PC-9 (cell line): Measurements from ENCODE around the gene TRABD2B. TPM values are rescaled to one million over a fixed set of nuclear protein-coding genes. Genes with fewer than 3 reads are reported as not detected.
A peak's percentile ranks its signal among the peaks of the same experiment; 100 is the strongest.

Source experiments
- BruUV-seq: library from RNA; stranded (reverse); fragments of 400-500 nt; replicated peaks from 2 replicates; lab custom pipeline; 2021; lab: Mats Ljungman, UMichigan
- CTCF ChIA-PET: fragments of 300-600 bp; sonication (Branson Sonifier 250); formaldehyde crosslinking; loops from one replicate; lab custom pipeline; 2022; ENCODE audit warnings: antibody characterized with exemption; lab: Charles Lee
- POLR2A ChIA-PET: fragments of 300-600 bp; sonication (Branson Sonifier 250); formaldehyde crosslinking; loops from one replicate; lab custom pipeline; 2022; ENCODE audit warnings: antibody characterized with exemption; ENCODE audit not compliant: unreplicated experiment; lab: Charles Lee
- DNase-seq, 2 experiments: peaks; one replicate each; pipeline versions ENCODE4 v3.0.0 to v3.0.0-alpha.2; 2015 to 2022; ENCODE audit warnings: mixed read lengths in 1 of 2
- H2AFZ ChIP-seq: fragments of 200-600 bp; sonication (generic); 2 replicates; pipeline ENCODE4 v1.8.1; 2017; ENCODE audit warnings: antibody characterized with exemption
- H3F3A ChIP-seq: fragments of 200-600 bp; sonication (generic); 2 replicates; pipeline ENCODE4 v1.8.1; 2017; ENCODE audit warnings: antibody characterized with exemption, mild to moderate bottlenecking, low read depth; ENCODE audit not compliant: insufficient read depth
- H3K27ac ChIP-seq: fragments of 200-600 bp; sonication (generic); 2 replicates; pipeline ENCODE4 v1.6.1; 2016; ENCODE audit warnings: mixed run types
- H3K27me3 ChIP-seq: fragments of 200-600 bp; sonication (generic); 2 replicates; pipeline ENCODE4 v1.6.1; 2016; ENCODE audit warnings: low read depth, mixed run types; ENCODE audit not compliant: insufficient read depth
- H3K36me3 ChIP-seq: fragments of 200-600 bp; sonication (generic); 2 replicates; pipeline ENCODE4 v1.6.1; 2016; ENCODE audit warnings: low read depth, mixed run types
- H3K4me1 ChIP-seq: fragments of 200-600 bp; sonication (generic); replicated peaks from 2 replicates; pipeline ENCODE4 v1.6.1; 2016; ENCODE audit warnings: mixed run types; ENCODE audit not compliant: insufficient read depth
- H3K4me2 ChIP-seq: fragments of 200-600 bp; sonication (generic); 2 replicates; pipeline ENCODE4 v1.6.1; 2017; ENCODE audit warnings: mixed run types
- H3K4me3 ChIP-seq: fragments of 200-600 bp; sonication (generic); 2 replicates; pipeline ENCODE4 v1.6.1; 2016; ENCODE audit warnings: mixed run types
- H3K79me2 ChIP-seq: fragments of 200-600 bp; sonication (generic); 2 replicates; pipeline ENCODE4 v1.6.1; 2017; ENCODE audit warnings: low read depth, mixed run types
- H3K9me2 ChIP-seq: fragments of 200-600 bp; sonication (generic); 2 replicates; pipeline ENCODE4 v1.8.1; 2017; ENCODE audit warnings: mild to moderate bottlenecking; ENCODE audit not compliant: insufficient read depth
- H3K9me3 ChIP-seq: fragments of 200-600 bp; sonication (generic); 2 replicates; pipeline ENCODE4 v1.8.1; 2016; ENCODE audit warnings: low read depth; ENCODE audit not compliant: insufficient read depth
- H4K20me1 ChIP-seq: fragments of 200-600 bp; sonication (generic); 2 replicates; pipeline ENCODE4 v1.8.1; 2017; ENCODE audit not compliant: insufficient read depth
- EZH2 ChIP-seq: fragments of 200-600 bp; sonication (generic); IDR thresholded peaks from 2 replicates; pipeline ENCODE4 v1.8.0; 2017; ENCODE audit warnings: antibody characterized with exemption, low read depth
- intact Hi-C: fragments of 100-400 bp; cut with micrococcal nuclease; formaldehyde crosslinking; loops from one replicate; pipeline ENCODE4 v1.10.0; 2022; ENCODE audit not compliant: unreplicated experiment
- total RNA-seq: library from RNA; stranded (reverse); gene quantifications from 2 replicates; pipeline ENCODE4 v1.2.3, GENCODE V29; 2021
- TF ChIP-seq, protein P1 (sequence below): fragments of 200-600 bp; sonication (generic); conservative IDR thresholded peaks from 2 replicates; pipeline ENCODE4 v1.6.1; 2017; ENCODE audit warnings: mixed run types, antibody characterized with exemption, mild to moderate bottlenecking, moderate library complexity

TRABD2B gene
- total RNA-seq, 1 experiment from 2014 or later = not detected

DNA sequence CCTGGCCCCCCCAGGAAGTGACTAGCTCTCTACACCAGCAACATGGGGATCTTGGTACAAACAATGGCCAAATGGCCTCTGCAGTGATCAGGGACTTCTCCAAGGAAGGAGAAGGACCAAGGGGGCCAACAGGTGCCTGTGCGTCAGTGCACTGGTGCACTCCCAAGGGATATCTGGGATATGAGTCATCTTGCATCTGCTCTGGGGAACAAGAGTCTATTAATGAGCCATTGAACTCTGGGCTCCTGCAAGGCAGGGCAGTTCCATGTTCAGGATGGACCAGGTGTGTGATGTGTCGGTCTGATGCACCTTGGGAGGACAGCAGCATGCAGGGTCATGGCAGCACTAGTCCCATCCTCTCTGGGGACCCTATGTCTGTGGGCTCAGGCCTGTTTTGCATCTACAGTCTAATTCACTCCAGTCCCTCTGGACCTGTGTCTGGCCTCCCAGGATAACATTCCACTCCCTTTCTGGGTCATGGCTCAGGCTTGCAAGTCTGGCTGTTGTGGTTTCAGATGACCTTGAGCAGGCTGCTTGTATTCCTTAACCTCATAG, 125.3 kb downstream of the TRABD2B start:
- TF ChIP-seq, protein P1, sequence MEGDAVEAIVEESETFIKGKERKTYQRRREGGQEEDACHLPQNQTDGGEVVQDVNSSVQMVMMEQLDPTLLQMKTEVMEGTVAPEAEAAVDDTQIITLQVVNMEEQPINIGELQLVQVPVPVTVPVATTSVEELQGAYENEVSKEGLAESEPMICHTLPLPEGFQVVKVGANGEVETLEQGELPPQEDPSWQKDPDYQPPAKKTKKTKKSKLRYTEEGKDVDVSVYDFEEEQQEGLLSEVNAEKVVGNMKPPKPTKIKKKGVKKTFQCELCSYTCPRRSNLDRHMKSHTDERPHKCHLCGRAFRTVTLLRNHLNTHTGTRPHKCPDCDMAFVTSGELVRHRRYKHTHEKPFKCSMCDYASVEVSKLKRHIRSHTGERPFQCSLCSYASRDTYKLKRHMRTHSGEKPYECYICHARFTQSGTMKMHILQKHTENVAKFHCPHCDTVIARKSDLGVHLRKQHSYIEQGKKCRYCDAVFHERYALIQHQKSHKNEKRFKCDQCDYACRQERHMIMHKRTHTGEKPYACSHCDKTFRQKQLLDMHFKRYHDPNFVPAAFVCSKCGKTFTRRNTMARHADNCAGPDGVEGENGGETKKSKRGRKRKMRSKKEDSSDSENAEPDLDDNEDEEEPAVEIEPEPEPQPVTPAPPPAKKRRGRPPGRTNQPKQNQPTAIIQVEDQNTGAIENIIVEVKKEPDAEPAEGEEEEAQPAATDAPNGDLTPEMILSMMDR = no peak
- no peak for TF ChIP-seq EZH2
- Histone ChIP-seq H4K20me1 (no peaks in the 10 kb centered on the region), H3K4me2 (no peak overlapping the region), H3K36me3 (no peaks in the 10 kb centered on the region), H3K27me3 (no peaks in the 10 kb centered on the region), H3K79me2 (no peaks in the 10 kb centered on the region), H3K4me3 (no peak overlapping the region), H3K9me2 (no peaks in the 10 kb centered on the region), H2AFZ (no peak overlapping the region), H3F3A (no peaks in the 10 kb centered on the region), H3K4me1 (no peaks in the 10 kb centered on the region), H3K9me3 (no peaks in the 10 kb centered on the region), H3K27ac (no peak overlapping the region)
- intact Hi-C loops = no loop called here
- POLR2A ChIA-PET = no interaction called here
- BruUV-seq = no TSS peak
- DNase-seq = peak in 1 of 2 experiments; percentile 57
- CTCF ChIA-PET = no interaction called here

DNA sequence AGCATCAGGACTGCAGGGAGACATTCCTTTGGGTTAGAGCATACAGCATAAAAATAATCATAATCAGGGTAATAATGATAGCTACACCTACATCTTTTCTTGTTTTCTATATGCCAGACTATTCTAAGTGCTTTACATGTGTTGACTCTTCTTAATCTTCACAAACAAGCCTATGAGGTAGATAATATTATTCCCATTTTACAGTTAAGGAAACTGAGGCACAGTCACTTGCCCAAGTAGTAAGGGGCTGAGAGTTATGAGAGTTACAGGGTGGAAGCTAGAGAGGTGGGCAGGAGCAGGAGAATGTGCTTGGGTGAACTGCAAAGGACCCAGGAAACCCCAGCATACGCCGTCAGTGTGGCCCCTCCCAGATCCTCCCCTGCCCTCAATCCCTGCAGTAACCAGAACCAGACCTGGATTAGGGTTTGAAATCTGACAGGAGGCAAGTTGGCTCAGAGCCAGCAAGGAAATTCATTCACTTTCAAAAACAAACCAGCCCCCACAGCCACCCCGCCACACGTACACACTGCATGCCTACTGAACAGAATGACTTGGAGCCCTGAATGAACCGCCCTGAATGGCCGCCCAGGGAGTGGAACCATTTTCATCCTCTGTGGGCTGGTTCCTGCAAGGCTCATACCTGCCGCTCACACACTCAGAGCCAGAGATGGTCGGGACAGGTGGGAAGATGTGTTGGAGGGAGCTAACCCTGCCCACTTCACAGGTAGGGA, 126.1 kb downstream of the TRABD2B start:
- no peaks in the 10 kb centered on the region for H3K36me3 ChIP-seq
- no TSS peak for BruUV-seq
- DNase-seq = no peak
- H3K4me3 ChIP-seq = no peak overlapping the region
- no peaks in the 10 kb centered on the region for H3K27me3 ChIP-seq
- no peaks in the 10 kb centered on the region for H3F3A ChIP-seq
- TF ChIP-seq, protein P1 = no peak
- no peak for TF ChIP-seq EZH2
- CTCF ChIA-PET = no interaction called here
- no peaks in the 10 kb centered on the region for H3K9me3 ChIP-seq
- H3K4me2 ChIP-seq = no peak overlapping the region
- no peaks in the 10 kb centered on the region for H4K20me1 ChIP-seq
- H3K27ac ChIP-seq = no peak overlapping the region
- intact Hi-C loops = no loop called here
- no peaks in the 10 kb centered on the region for H3K9me2 ChIP-seq
- POLR2A ChIA-PET = no interaction called here
- no peaks in the 10 kb centered on the region for H3K79me2 ChIP-seq
- H2AFZ ChIP-seq = no peak overlapping the region
- no peaks in the 10 kb centered on the region for H3K4me1 ChIP-seq

DNA sequence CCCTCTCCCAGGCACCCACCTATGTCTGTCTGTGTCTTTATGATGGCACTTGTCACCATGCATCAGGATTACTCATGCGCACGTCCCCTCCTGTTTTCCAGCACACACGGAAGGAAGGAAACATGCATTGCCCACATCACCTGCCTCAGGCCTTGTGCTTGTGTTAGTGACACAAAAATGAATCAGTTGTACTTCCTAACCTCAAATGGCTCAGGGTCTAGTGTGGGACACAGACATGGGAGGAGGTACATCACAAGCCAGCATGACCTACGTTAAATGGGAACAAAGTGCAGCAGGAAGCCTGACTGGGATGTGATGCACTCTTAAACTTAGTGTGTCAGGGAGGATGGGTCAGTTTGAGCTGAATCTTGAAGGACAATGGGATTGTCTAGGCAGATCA, 126.7 kb downstream of the TRABD2B start:
- H3K4me2 ChIP-seq = no peak overlapping the region
- H3K36me3 ChIP-seq = no peaks in the 10 kb centered on the region
- no peak overlapping the region for H3K27ac ChIP-seq
- no peaks in the 10 kb centered on the region for H3K9me3 ChIP-seq
- H2AFZ ChIP-seq = no peak overlapping the region
- no peak overlapping the region for H3K4me3 ChIP-seq
- H3K4me1 ChIP-seq = no peaks in the 10 kb centered on the region
- CTCF ChIA-PET = no interaction called here
- POLR2A ChIA-PET = no interaction called here
- H3K27me3 ChIP-seq = no peaks in the 10 kb centered on the region
- H3F3A ChIP-seq = no peaks in the 10 kb centered on the region
- no TSS peak for BruUV-seq
- no peaks in the 10 kb centered on the region for H3K9me2 ChIP-seq
- H3K79me2 ChIP-seq = no peaks in the 10 kb centered on the region
- no peak for DNase-seq
- TF ChIP-seq EZH2 = no peak
- TF ChIP-seq, protein P1 = no peak
- no peaks in the 10 kb centered on the region for H4K20me1 ChIP-seq
- intact Hi-C loops = no loop called here
